GM12875 (cell line): ENCODE measurements around the gene HSPA5.
A peak's percentile ranks its signal among the peaks of the same experiment; 100 is the strongest.
"Not testable (repeated sequence)": the region's sequence is repeated elsewhere in the genome, so short reads cannot be mapped to it uniquely, and the experiment has no call there.

ENCODE experiments used
- H3K4me3 ChIP-seq: one replicate; pipeline ENCODE4 v1.5.1; 2011; ENCODE audit warnings: low read depth, low read length, control low read depth
- TF ChIP-seq, protein P1 (sequence below): IDR thresholded peaks from 2 replicates; pipeline ENCODE4 v1.5.1; 2011; ENCODE audit warnings: low read depth, mild to moderate bottlenecking, control low read depth, inconsistent platforms, low read length, moderate library complexity, borderline replicate concordance; ENCODE audit not compliant: insufficient read depth

Gene HSPA5

DNA sequence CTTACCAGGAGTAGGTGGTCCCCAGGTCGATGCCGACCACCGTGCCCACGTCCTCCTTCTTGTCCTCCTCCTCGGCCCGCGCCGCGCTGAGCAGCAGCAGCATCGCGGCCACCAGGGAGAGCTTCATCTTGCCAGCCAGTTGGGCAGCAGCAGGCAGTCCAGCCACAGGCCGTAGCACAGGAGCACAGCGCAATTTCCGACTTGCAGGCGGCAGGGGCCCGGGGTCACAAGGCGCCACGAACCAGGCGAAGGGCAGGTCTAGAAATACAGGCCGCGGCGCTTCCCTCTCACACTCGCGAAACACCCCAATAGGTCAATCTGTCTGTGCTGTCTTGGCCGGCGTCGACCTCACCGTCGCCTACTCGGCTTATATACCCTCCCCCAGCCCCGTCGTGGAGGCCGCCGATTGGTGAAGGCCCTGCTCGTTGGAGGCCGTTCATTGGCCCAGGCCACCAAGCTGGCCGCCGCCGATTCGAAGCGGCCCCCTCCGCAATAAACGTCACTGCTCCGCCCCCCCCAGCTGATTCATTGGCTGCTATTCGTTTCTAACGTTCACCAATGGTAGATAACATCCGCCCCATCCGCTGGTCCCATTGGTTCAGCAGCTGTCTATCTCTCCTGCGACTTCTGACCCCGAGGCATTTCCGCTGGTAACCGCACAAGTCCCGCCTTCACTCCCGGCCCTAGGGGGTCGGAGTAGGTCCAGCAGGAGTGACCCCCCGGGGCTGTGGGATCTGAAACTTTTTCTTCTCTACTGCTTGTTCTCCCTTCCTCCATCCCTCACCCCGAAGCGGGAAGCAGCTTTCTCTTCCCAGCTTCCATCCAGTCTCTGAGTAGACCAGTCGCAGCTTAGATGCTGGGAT lies at the start of gene HSPA5:
Gene HSPA5 (minus strand): TSS at position 344 of the 863 bp plus-strand sequence. CDS start 217 bp downstream, at position 127.
- TF ChIP-seq, protein P1, sequence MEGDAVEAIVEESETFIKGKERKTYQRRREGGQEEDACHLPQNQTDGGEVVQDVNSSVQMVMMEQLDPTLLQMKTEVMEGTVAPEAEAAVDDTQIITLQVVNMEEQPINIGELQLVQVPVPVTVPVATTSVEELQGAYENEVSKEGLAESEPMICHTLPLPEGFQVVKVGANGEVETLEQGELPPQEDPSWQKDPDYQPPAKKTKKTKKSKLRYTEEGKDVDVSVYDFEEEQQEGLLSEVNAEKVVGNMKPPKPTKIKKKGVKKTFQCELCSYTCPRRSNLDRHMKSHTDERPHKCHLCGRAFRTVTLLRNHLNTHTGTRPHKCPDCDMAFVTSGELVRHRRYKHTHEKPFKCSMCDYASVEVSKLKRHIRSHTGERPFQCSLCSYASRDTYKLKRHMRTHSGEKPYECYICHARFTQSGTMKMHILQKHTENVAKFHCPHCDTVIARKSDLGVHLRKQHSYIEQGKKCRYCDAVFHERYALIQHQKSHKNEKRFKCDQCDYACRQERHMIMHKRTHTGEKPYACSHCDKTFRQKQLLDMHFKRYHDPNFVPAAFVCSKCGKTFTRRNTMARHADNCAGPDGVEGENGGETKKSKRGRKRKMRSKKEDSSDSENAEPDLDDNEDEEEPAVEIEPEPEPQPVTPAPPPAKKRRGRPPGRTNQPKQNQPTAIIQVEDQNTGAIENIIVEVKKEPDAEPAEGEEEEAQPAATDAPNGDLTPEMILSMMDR = 0 out of 2 replicates have a peak, but pooled peaks have one; percentile 10
- peak within 1 kb of the TSS; percentile 100 for H3K4me3 ChIP-seq

DNA sequence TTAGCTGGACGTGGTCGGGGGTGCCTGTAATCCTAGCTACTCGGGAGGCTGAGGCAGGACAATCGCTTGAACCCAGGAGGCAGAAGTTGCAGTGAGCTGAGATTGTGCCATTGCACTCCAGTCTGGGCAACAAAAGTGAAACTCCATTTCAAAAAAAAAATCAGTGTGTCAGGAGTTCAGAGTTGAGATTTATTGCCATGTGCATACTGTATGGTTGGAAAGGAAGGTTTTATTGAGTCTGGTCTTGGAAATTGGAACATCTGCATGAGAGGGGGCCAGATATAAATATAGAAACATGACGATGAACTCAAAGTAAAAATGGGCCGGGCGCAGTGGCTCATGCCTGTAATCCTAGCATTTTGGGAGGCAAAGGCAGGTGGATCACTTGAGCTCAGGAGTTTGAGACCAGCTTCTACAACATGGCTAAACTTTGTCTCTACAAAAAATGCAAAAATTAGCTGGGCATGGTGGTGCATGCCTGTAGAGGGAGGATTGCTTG lies 45.8 kb upstream of the HSPA5 start:
- not testable (repeated sequence) for H3K4me3 ChIP-seq

DNA sequence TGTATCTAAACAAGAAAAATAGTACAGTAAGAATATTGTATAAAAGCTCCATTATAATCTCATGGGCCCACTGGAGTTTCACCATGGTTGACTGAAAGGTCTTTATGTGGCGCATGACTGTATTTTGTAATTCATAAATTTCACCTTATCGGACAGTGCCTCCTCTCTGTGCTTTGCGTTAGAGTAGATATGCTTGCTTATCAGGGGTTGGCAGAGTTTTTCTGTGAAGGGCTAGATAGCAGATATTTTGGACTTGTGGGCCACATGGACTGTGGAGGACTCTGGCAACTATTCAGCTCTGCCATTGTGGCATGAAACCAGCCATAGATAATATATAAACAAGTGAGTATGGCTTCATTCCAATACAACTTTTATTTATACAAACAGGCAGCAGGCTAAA lies 43.7 kb upstream of the HSPA5 start:
- TF ChIP-seq, protein P1 = no peak
- H3K4me3 ChIP-seq = no peak overlapping the region

DNA sequence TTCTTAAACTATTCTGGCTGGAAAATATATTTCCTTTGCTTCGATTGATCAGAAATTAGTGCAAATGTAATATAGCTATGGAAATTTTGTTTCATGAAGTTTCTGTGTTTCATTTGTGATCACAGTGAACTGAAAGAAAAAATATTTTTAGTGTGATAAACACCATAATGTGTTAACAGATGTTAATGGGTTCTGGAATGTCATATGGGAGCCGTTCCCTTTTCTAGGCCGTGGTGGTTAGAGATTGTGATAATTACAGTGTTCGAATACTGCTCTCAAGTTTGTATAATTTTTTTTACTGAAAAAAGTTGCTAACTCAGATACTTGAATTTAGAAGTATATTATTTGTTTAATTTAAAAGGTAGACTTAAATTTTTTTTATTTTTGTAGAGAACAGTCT lies 39.8 kb upstream of the HSPA5 start:
- TF ChIP-seq, protein P1 = no peak
- no peak overlapping the region for H3K4me3 ChIP-seq

GRCh38 chr9:125277411-125277810 lies 36.3 kb upstream of the HSPA5 start:
- no peak overlapping the region for H3K4me3 ChIP-seq
- TF ChIP-seq, protein P1 = no peak

DNA sequence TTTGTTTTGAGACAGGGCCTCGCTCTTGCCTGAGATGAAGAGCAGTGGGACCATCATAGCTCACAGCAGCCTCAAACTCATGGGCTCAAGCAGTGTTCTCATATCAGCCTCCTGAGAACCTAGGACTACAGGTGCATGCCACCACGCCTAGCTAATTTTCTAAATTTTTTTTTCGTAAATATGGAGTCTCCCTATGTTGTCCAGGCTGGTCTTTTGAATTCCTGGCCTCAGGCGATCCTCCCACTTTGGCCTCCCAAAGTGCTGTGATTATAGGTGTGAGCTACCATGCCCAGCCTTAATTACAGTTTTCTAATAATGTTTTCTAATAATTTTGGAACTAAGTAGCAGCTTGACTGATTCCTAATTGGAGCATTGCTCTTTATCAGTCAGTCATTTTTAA lies 35.6 kb upstream of the HSPA5 start:
- TF ChIP-seq, protein P1 = no peak
- no peak overlapping the region for H3K4me3 ChIP-seq

GRCh38 chr9:125272697-125273096 lies 31.6 kb upstream of the HSPA5 start:
- H3K4me3 ChIP-seq = no peak overlapping the region
- TF ChIP-seq, protein P1 = no peak
